D341Med (cell line): ENCODE measurements around the gene NAT9.

Experiments
- DNase-seq: peaks from one replicate; pipeline ENCODE4 v3.0.0; 2012; ENCODE audit warnings: low spot score

The NAT9 gene

DNA sequence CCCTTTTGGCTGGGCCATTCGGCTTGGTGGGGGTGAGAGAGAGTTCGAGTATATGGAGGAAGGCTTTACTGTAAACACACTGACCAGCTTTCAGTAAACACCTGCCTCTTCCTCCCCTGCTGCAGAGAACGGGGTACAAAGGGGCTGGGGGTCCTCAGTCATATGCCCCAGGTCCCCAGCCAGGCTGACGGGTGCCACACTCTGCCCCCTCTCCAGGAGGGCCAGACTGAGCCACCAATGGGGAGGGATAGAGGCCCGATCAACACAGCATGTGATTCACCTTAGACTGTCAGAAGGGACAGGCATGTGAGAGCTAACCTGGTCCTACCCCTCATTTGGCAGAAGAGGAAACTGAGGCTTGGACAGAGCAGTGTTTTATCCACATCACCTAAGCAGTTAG, 14.7 kb downstream of the NAT9 start:
- no peak for DNase-seq

DNA sequence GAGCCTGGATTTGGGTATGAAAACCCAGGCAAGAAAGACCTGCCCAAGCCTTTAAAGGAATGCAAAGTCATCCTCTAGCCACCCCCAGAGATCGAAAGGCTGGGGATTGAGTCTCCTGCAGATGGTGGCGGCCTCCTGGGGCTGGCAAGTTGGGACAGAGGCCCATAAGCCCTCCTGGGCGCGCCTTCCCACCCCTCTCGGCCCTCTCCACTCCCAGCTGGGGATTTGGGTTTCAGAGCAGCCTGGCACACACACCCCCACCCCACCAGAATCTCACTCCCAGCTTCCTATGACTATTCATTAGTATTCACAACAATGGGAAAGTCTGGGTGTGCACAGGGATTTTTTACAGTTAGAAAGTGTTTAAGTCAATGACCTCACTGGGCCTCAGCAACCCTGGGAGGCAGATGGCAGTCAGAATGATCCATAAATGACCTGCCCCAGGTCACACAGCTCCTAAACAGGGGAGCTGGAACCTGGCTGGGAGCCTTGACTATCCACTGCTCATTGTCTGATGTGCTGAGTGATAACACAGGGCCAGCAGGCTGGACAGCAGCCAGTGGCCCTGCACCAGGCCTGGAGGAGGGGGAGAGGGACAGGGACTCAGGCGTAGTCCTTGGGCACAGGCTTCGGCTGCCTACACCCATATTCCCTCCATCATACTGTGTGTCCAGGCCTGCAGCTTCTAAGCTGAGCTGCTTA, 15.6 kb downstream of the NAT9 start:
- peak; percentile 92 for DNase-seq

DNA sequence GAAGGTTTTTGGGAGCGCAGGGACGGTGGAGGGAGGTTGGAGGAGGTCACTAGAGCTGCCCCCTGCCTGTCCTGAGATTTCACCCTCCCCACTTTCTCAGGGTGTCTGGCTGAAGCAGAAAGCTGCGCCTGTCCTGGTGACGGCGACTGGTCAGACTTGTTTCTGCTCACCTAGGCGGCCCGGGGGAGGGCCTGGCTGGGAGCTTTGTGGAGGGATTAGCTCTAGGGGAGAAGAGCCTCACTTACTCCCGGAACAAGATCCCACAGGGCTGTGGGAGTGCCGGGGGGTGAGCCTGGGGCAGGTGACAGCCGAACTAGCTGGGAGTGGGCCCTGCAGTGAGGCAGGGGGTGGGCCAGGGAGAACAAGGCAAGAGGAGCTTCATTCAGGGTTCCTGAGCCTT, 16.2 kb downstream of the NAT9 start:
- peak; percentile 86 for DNase-seq

GRCh38 chr17:74759243-74759801, 16.8 kb downstream of the NAT9 start:
- peak; percentile 51 for DNase-seq

GRCh38 chr17:74758848-74759168, 17.3 kb downstream of the NAT9 start:
- peak; percentile 91 for DNase-seq

GRCh38 chr17:74757931-74758847, 18.0 kb downstream of the NAT9 start:
- DNase-seq: peak; percentile 74

- peak; percentile 66 for DNase-seq
Observed at GRCh38 chr17:74757502-74757901, 18.6 kb downstream of the NAT9 start.

DNA sequence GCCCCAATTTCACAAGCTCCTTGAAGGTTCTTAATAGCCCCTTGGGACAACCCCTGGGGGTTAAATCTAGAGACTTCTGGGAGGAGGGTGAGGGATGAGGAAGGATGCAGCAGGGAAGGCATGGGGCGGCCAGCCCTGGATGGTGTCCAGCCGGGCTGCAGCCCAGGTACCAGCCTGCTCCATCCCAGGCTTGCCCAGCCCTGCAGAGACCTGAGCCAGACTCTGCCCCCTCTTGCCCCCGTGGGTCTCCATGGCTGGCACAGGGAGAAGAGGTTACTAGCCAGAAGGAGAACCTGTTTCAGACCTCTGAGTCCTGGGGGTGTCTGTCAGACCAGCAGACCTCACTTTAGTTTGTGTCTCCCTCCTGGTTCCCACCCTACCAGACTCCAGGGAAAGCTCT, 19.3 kb downstream of the NAT9 start:
- DNase-seq: no peak

DNA sequence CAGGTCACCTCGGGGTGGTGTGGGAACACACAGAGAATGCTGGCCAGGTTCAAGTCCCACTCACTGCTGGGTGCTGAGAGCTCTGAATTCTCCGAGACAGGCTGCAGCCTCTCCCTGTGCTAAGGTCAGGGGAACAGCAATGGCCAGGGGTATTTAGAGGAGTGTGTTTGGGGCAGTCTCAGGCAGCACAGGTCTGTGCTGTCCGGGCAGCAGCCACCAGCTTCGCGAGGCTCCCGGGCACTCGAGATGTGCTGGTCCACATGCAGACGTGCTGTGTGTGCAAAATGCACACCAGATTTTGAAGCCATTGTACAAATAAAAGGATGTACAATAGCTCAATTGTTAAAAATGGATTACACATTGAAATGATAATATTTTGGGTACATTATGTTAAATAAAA, 20.6 kb downstream of the NAT9 start:
- DNase-seq: no peak

GRCh38 chr17:74754832-74755231, 21.3 kb downstream of the NAT9 start:
- DNase-seq: no peak

DNA sequence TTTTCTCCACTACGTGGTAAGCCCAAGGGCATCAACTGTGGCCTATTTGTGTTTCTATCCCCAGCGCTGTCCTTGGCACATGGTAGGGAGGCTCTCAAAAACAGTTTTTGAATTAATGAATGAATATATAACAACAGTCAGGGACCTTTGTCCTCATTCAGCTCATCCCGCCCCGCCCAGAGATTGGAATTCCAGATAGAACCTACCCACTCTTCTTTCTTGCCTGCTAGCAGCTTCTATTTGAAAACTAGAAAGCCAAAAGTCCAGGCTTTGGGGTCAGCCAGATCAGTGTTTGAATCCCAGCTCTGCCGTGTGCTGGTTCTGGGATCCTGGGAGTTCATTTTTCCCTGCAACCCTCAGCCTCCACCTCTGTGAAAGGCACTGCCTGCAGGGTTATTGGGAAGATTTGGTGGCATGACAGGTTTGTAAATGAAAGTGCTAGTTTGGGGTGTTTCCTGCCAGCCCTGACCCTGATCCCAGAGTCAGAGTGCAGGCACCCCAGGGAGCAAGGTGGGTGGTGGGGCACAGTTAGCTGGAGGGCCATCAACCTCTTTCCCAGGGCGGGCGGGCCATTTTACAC, 23.2 kb downstream of the NAT9 start:
- no peak for DNase-seq

DNA sequence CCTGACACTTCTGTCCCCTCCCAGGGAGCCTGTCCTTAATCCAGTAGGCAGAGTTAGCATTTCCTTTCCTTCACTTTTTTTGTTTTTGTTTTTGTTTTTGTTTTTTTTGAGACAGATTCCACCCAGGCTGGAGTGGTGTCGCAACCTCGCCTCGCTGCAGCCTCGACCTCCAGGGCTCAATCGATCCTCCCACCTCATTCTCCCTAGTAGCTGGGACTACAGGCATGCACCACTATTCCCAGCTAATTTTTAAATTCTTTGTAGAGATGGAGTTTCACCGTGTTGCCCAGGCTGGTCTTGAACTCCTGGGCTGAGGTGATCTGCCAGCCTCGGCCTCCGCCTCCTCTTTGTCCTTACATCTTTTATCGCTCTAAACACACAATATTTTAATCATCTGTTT, 23.7 kb downstream of the NAT9 start:
- no peak for DNase-seq

DNA sequence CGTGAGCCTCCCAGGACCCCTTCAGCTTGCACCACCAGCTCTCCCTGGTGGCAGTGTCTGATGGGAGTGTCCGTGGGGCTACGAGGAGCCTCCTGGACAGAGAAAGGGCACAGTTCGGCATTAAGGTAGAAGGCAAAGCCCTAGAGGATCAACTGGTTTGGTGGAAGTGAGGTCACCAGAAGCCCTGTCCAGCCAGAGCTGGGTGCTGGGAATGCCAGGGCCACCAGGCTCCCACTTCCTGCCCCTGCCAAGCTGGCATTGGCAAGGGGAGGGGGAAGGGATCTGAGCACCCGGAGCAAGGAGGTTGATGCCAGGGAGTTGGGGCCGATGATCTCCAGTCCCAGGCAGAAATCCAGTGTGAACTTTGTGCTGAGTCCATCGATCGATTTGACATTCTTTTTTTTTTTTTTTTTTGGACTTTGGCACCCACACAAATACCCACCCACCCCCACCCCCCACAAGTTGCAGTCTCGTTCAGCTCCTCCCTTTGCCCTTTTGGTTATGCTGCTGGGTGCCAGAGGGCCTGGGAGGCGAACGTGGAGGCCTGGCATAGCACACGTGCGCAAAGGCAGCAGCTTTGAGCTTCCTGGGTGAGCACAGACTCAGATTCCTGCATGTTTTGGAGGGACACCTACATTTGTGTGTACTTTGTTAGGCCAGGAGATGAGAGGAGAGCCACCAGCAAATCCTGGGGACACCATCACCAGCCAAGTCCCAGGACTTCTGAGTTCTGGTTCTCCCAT, 25.6 kb downstream of the NAT9 start:
- DNase-seq: no peak

GRCh38 chr17:74750039-74750326, 26.2 kb downstream of the NAT9 start:
- no peak for DNase-seq

DNA sequence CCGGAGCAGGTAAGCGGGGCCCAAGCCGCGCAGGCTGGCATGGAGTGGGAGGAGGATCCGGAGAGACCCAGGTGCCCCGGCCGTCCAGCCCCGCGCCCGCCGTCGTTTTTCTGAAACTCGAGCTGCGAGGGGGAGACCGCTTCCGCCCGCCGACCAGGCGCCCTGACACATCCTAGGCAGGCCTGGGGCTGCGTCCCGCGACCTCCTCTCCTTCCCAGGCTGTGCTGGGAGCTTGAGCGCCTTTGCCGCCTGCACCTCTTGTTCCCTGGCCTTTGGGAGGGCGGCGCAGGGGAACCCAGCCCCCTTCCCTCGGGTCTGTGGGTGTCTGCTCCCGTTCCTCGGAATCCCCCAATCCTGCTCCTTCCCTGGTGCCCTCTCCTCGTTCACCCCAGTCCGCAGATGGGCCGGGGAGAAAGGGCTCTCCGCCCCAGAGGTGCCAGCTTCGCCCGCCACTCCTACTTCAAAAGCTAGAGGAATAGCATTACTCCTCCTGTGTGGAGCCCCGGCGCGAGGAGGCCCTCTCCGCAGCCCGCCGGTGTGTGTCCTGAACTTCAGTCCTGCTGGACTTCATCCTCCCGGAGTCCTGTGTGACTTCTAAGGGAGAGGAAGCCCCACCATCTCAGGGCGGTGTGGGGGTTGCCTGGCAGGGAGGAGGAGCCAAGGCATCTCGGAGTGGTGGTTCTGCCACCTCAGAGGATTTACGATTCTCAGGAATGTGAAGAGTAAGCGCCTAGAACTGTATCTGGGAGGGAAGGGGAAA, 26.7 kb downstream of the NAT9 start:
- DNase-seq: no peak

- DNase-seq: peak; percentile 100
Observed at GRCh38 chr17:74748529-74749278, 27.4 kb downstream of the NAT9 start, which contains the start of gene NHERF1. TSS of gene NHERF1 (plus strand) at chr17:74748628. CDS start at chr17:74748847, 219 bp downstream.

DNA sequence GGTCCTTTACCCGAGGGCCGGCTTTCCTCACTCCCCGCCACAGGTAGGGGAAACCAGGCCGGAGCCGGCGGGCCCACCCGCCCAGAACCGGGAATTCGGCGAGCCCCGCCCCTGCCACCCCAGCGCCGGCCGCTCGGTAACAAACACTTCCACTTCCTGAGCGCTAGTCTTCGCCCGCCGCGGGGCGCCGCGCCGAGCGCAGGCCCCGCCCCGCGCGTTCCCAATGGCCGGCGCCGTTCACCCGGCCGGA, 27.9 kb downstream of the NAT9 start:
- DNase-seq: no peak

DNA sequence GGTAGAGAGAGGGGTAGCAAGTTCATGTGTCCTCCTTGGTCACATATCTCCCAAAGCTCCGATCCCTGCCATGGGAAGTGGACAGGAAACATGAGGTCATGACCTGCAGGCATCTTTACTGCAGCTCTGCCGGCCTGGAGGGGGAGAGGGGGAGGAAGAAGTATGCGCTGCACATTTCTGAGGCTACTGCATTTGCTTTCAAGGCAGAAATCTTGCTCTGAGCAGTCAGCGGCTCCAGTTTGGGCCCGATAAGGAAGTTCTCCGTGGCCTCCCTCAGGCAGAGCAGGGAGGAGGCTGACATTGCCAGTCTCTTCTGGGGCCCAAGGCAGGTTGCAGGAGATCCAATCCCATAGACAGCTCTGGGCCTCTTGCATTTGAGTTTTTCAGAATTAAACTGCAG, 29.2 kb downstream of the NAT9 start:
- DNase-seq: no peak

- no peak for DNase-seq
Observed at GRCh38 chr17:74746376-74746775, 29.8 kb downstream of the NAT9 start.

DNA sequence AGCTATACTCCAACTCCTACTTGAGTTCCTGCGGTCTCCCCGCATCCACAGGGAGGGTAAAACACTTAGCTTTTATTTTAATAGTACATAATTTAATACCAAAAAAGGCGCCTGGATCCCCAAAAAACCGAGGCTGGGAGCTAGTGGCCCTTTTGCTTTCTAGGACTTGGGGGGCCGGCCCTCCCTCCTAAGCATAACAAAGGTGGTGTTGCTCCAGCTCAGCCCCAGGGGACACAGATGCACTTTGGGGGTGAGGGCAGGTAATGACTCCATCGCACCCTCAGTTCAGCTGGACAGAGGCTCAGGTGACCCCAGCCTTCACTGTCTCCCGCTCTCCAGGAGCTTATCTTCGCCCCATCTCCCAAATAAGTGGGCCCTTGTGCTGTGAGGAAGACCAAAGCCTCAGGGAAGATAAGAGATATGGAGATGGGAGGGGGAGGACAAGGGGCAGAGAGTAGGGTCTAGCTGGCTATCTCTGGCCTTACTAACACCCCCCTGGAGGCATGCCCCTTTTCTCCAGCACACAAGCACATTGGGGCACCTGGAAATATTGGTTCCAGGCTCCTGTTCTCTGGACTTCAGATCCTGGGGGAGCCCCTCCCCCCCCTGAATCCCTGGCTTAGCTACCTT, 30.5 kb downstream of the NAT9 start:
- no peak for DNase-seq
